SK-N-SH (cell line): ENCODE data around the gene ABLIM2. TPM values are rescaled to one million over a fixed set of nuclear protein-coding genes. Genes with fewer than 3 reads are reported as not detected.

ENCODE experiments used
- CTCF ChIA-PET: fragments of 300-600, 350-600 bp; formaldehyde crosslinking; extraction: SDS; loops from one replicate; lab custom pipeline; 2021; lab: Yijun Ruan, JAX
- POLR2A ChIA-PET: fragments of 350-600 bp; sonication (Branson Sonifier 250); formaldehyde crosslinking; extraction: SDS; loops from one replicate; lab custom pipeline; 2020; ENCODE audit warnings: antibody characterized with exemption, inconsistent platforms; lab: Yijun Ruan, JAX
- DNase-seq: peaks from one replicate; pipeline ENCODE4 v3.0.0; 2012
- H2AFZ ChIP-seq: fragments of 200-600 bp; sonication (generic); 2 replicates; pipeline ENCODE4 v1.8.1; 2016; ENCODE audit warnings: antibody characterized with exemption, mild to moderate bottlenecking, low read depth
- H3F3A ChIP-seq: fragments of 200-600 bp; sonication (generic); replicated peaks from 2 replicates; pipeline ENCODE3; 2016; ENCODE audit warnings: antibody characterized with exemption, mild to moderate bottlenecking; ENCODE audit not compliant: insufficient read depth
- H3K27ac ChIP-seq, 2 experiments: fragments of 200-500 bp in 1 of 2; fragments of 200-600 bp in 1 of 2; sonication (Bioruptor generic) in 1 of 2; sonication (generic), shearing (Covaris generic) in 1 of 2; 2 replicates each; pipeline versions ENCODE4 v1.5.1 to v1.6.1; 2014 to 2016; ENCODE audit warnings: low read depth in 2 of 2, inconsistent platforms in 1 of 2, low read length in 1 of 2, mild to moderate bottlenecking in 1 of 2, mixed read lengths in 1 of 2
- H3K27me3 ChIP-seq: fragments of 200-600 bp; sonication (generic), shearing (Covaris generic); 2 replicates; pipeline ENCODE4 v1.6.1; 2016; ENCODE audit warnings: mixed run types; ENCODE audit not compliant: insufficient read depth
- H3K36me3 ChIP-seq, 2 experiments: fragments of 200-500 bp in 1 of 2; fragments of 200-600 bp in 1 of 2; sonication (Bioruptor generic) in 1 of 2; sonication (generic) in 1 of 2; replicated peaks in 1 of 2; 2 replicates each; pipeline versions ENCODE3 to v1.5.1; 2014 to 2016; ENCODE audit warnings: low read length in 1 of 2, mild to moderate bottlenecking in 1 of 2; ENCODE audit not compliant: insufficient read depth in 2 of 2, control insufficient read depth in 1 of 2
- H3K4me1 ChIP-seq, 2 experiments: fragments of 200-500 bp in 1 of 2; fragments of 200-600 bp in 1 of 2; sonication (Bioruptor generic) in 1 of 2; sonication (generic), shearing (Covaris generic) in 1 of 2; 2 replicates each; pipeline versions ENCODE4 v1.5.1 to v1.6.1; 2014 to 2016; ENCODE audit warnings: low read depth in 1 of 2, low read length in 1 of 2, mixed run types in 1 of 2; ENCODE audit not compliant: insufficient read depth in 2 of 2, control insufficient read depth in 1 of 2
- H3K4me2 ChIP-seq: fragments of 200-600 bp; sonication (generic), shearing (Covaris generic); 2 replicates; pipeline ENCODE4 v1.6.1; 2017; ENCODE audit warnings: mixed run types
- H3K4me3 ChIP-seq, 2 experiments: fragments of 200-500 bp in 1 of 2; fragments of 200-600 bp in 1 of 2; sonication (Bioruptor generic) in 1 of 2; sonication (generic), shearing (Covaris generic) in 1 of 2; 2 replicates each; pipeline versions ENCODE4 v1.5.1 to v1.8.1; 2014 to 2016; ENCODE audit warnings: low read depth in 2 of 2, inconsistent platforms in 1 of 2, low read length in 1 of 2, mild to moderate bottlenecking in 1 of 2, mixed read lengths in 1 of 2, moderate library complexity in 1 of 2
- H3K79me2 ChIP-seq: fragments of 200-600 bp; sonication (generic); 2 replicates; pipeline ENCODE4 v1.8.1; 2017; ENCODE audit warnings: mild to moderate bottlenecking; ENCODE audit not compliant: insufficient read depth
- H3K9ac ChIP-seq: fragments of 200-600 bp; sonication (generic); 2 replicates; pipeline ENCODE4 v1.6.1; 2017; ENCODE audit warnings: mixed run types
- H3K9me2 ChIP-seq: fragments of 200-600 bp; sonication (generic); 2 replicates; pipeline ENCODE4 v1.6.1; 2017; ENCODE audit warnings: mixed run types
- H3K9me3 ChIP-seq: fragments of 200-600 bp; sonication (generic); 2 replicates; pipeline ENCODE4 v1.6.1; 2017; ENCODE audit warnings: mixed run types, mild to moderate bottlenecking, moderate library complexity
- H4K20me1 ChIP-seq: fragments of 200-600 bp; sonication (generic); 2 replicates; pipeline ENCODE4 v1.6.1; 2017; ENCODE audit warnings: mild to moderate bottlenecking, mixed run types; ENCODE audit not compliant: insufficient read depth
- CHD2 ChIP-seq: fragments of 150-350 bp; IDR thresholded peaks from 2 replicates; pipeline ENCODE4 v1.6.1; 2018; ENCODE audit warnings: low read length; ENCODE audit not compliant: partially characterized antibody
- ELF1 ChIP-seq: IDR thresholded peaks from 2 replicates; pipeline ENCODE4 v1.4.0; 2012
- EZH2phosphoT487 ChIP-seq: fragments of 200-600 bp; sonication (generic); IDR thresholded peaks from 2 replicates; pipeline ENCODE4 v1.6.1; 2017; ENCODE audit warnings: low read depth, mixed run types, mild to moderate bottlenecking, antibody characterized with exemption, moderate library complexity, borderline replicate concordance
- FOSL2 ChIP-seq: IDR thresholded peaks from 2 replicates; pipeline ENCODE4 v1.4.0; 2012; ENCODE audit warnings: low read depth, mild to moderate bottlenecking, moderate library complexity, borderline replicate concordance
- FOXJ3 ChIP-seq: sonication (generic); formaldehyde crosslinking; IDR thresholded peaks from 2 replicates; pipeline ENCODE4 v1.5.1; 2020; ENCODE audit warnings: mild to moderate bottlenecking, missing genetic modification reagents
- GABPA ChIP-seq: IDR thresholded peaks from 2 replicates; pipeline ENCODE4 v1.4.0; 2012; ENCODE audit warnings: low read depth, mild to moderate bottlenecking
- IRF3 ChIP-seq: fragments of 150-350 bp; IDR thresholded peaks from 2 replicates; pipeline ENCODE4 v1.6.1; 2016; ENCODE audit warnings: mild to moderate bottlenecking, low read depth, low read length
- JUND ChIP-seq: IDR thresholded peaks from 2 replicates; pipeline ENCODE4 v1.4.0; 2012
- NFIC ChIP-seq: IDR thresholded peaks from 2 replicates; pipeline ENCODE4 v1.4.0; 2012; ENCODE audit warnings: borderline replicate concordance
- RCOR1 ChIP-seq: fragments of 150-350 bp; IDR thresholded peaks from 2 replicates; pipeline ENCODE4 v1.6.1; 2017; ENCODE audit warnings: antibody characterized with exemption, low read length
- RFX5 ChIP-seq: IDR thresholded peaks from 2 replicates; pipeline ENCODE4 v1.6.1; 2012; ENCODE audit warnings: mild to moderate bottlenecking, improper control_type of control experiment, low read length
- RXRA ChIP-seq: IDR thresholded peaks from 2 replicates; pipeline ENCODE4 v1.4.0; 2012; ENCODE audit warnings: low read depth, mild to moderate bottlenecking, borderline replicate concordance
- SIN3A ChIP-seq: IDR thresholded peaks from 2 replicates; pipeline ENCODE4 v1.6.1; 2012; ENCODE audit warnings: low read depth, mild to moderate bottlenecking, low read length, moderate library complexity, borderline replicate concordance
- SMC3 ChIP-seq: IDR thresholded peaks from 2 replicates; pipeline ENCODE4 v1.6.1; 2012; ENCODE audit warnings: low read depth, low read length, improper control_type of control experiment
- TCF12 ChIP-seq: IDR thresholded peaks from 2 replicates; pipeline ENCODE4 v1.4.0; 2012
- TEAD4 ChIP-seq: IDR thresholded peaks from 2 replicates; pipeline ENCODE4 v1.4.0; 2012; ENCODE audit warnings: mild to moderate bottlenecking, borderline replicate concordance; ENCODE audit not compliant: insufficient read depth
- USF1 ChIP-seq: IDR thresholded peaks from 2 replicates; pipeline ENCODE4 v1.4.0; 2012; ENCODE audit warnings: low read depth, borderline replicate concordance
- ZBTB33 ChIP-seq: IDR thresholded peaks from 2 replicates; pipeline ENCODE4 v1.4.0; 2012; ENCODE audit warnings: low read depth, borderline replicate concordance
- WGBS: methylation state at CpG from one replicate; pipeline ENCODE4 v1.1.6; 2017; ENCODE audit warnings: low lambda C conversion rate; 5-methylcytosine and 5-hydroxymethylcytosine counted together
- polyA plus RNA-seq, 3 experiments: library from polyadenylated mRNA; depleted of rRNA; stranded (reverse); fragments of >200 nt; gene quantifications; 2 replicates each; pipeline ENCODE4 v1.2.3, GENCODE V29; 2012
- TF ChIP-seq, protein P1 (sequence below): fragments of 150-350 bp; IDR thresholded peaks from 2 replicates; pipeline ENCODE4 v1.6.1; 2017; ENCODE audit warnings: antibody characterized with exemption, low read length, low read depth, borderline replicate concordance
- TF ChIP-seq, protein P2 (sequence below): fragments of 200-600 bp; sonication (generic); IDR thresholded peaks from 2 replicates; pipeline ENCODE4 v1.6.1; 2017; ENCODE audit warnings: antibody characterized with exemption, mild to moderate bottlenecking, moderate library complexity

ABLIM2 gene
- polyA plus RNA-seq, 1 of the 3 experiments (the other 2 are of a cell fraction): 0.53 TPM

GRCh38 chr4:8081171-8081570, 77.4 kb downstream of the ABLIM2 start:
- Histone ChIP-seq H3K4me1 (peaks cover 0 to 16% of the 10 kb centered on the region in 2 experiments; a peak in 1 of 4 replicates), H3K27me3 (no peaks in the 10 kb centered on the region)

GRCh38 chr4:8080754-8081065, 77.9 kb downstream of the ABLIM2 start:
- no peak overlapping the region for H2AFZ ChIP-seq
- no peak for DNase-seq
- WGBS: 40% methylated on average over 2 of the region's 5 CpGs
- no peaks in the 10 kb centered on the region for H3K9me3 ChIP-seq
- ChIA-PET POLR2A (no interaction called here), CTCF (no interaction called here)
- H3K79me2 ChIP-seq: no peaks in the 10 kb centered on the region
- no peaks in the 10 kb centered on the region for H3K9me2 ChIP-seq
- H3K9ac ChIP-seq: no peak overlapping the region
- H3K4me1 ChIP-seq: peaks cover 0 to 16% of the 10 kb centered on the region in 2 experiments; a peak in 1 of 4 replicates
- H4K20me1 ChIP-seq: no peaks in the 10 kb centered on the region
- H3K27ac ChIP-seq: no peak overlapping the region
- no peaks in the 10 kb centered on the region for H3K27me3 ChIP-seq
- no peak overlapping the region for H3K4me2 ChIP-seq
- H3K36me3 ChIP-seq: no peaks in the 10 kb centered on the region
- H3F3A ChIP-seq: no peaks in the 10 kb centered on the region
- H3K4me3 ChIP-seq: no peak overlapping the region
- TF ChIP-seq IRF3 (no peak), FOSL2 (no peak), USF1 (no peak), RFX5 (no peak), EZH2phosphoT487 (no peak), TCF12 (no peak), ELF1 (no peak), TEAD4 (no peak), ZBTB33 (no peak), GABPA (no peak)
- TF ChIP-seq, protein P1, sequence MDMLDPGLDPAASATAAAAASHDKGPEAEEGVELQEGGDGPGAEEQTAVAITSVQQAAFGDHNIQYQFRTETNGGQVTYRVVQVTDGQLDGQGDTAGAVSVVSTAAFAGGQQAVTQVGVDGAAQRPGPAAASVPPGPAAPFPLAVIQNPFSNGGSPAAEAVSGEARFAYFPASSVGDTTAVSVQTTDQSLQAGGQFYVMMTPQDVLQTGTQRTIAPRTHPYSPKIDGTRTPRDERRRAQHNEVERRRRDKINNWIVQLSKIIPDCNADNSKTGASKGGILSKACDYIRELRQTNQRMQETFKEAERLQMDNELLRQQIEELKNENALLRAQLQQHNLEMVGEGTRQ: no peak

More at GRCh38 chr4:8081171-8081570, 77.4 kb downstream of the ABLIM2 start:
- Histone ChIP-seq H3K9me3 (no peaks in the 10 kb centered on the region), H4K20me1 (no peaks in the 10 kb centered on the region), H3K9ac (no peak overlapping the region), H3K27ac (no peak overlapping the region), H3K4me2 (no peak overlapping the region), H3K79me2 (no peaks in the 10 kb centered on the region), H3K9me2 (no peaks in the 10 kb centered on the region), H3K36me3 (no peaks in the 10 kb centered on the region), H3K4me3 (no peak overlapping the region), H3F3A (no peaks in the 10 kb centered on the region), H2AFZ (no peak overlapping the region)
- WGBS: 57% methylated on average over 9 of the region's 11 CpGs
- TF ChIP-seq FOXJ3 (CRISPR knock-in tag): no peak
- no peak for TF ChIP-seq JUND
- TF ChIP-seq SIN3A: no peak
- TF ChIP-seq NFIC: no peak
- no peak for TF ChIP-seq CHD2
- no peak for TF ChIP-seq SMC3
- TF ChIP-seq, protein P2, sequence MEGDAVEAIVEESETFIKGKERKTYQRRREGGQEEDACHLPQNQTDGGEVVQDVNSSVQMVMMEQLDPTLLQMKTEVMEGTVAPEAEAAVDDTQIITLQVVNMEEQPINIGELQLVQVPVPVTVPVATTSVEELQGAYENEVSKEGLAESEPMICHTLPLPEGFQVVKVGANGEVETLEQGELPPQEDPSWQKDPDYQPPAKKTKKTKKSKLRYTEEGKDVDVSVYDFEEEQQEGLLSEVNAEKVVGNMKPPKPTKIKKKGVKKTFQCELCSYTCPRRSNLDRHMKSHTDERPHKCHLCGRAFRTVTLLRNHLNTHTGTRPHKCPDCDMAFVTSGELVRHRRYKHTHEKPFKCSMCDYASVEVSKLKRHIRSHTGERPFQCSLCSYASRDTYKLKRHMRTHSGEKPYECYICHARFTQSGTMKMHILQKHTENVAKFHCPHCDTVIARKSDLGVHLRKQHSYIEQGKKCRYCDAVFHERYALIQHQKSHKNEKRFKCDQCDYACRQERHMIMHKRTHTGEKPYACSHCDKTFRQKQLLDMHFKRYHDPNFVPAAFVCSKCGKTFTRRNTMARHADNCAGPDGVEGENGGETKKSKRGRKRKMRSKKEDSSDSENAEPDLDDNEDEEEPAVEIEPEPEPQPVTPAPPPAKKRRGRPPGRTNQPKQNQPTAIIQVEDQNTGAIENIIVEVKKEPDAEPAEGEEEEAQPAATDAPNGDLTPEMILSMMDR: no peak
- TF ChIP-seq TEAD4: no peak
- no peak for TF ChIP-seq EZH2phosphoT487
- TF ChIP-seq RCOR1: no peak
- TF ChIP-seq IRF3: no peak
- no peak for TF ChIP-seq FOSL2
- no peak for TF ChIP-seq TCF12
- TF ChIP-seq RXRA: no peak
- ChIA-PET CTCF (no interaction called here), POLR2A (no interaction called here)
- DNase-seq: no peak
